EL (cell line): ENCODE data around the gene PARVA.
"Not testable (repeated sequence)": the region's sequence is repeated elsewhere in the genome, so short reads cannot be mapped to it uniquely, and the experiment has no call there.

Experiments used
- DNase-seq: peaks from one replicate; pipeline ENCODE4 v3.0.0-alpha.2; 2016

The PARVA gene

DNA sequence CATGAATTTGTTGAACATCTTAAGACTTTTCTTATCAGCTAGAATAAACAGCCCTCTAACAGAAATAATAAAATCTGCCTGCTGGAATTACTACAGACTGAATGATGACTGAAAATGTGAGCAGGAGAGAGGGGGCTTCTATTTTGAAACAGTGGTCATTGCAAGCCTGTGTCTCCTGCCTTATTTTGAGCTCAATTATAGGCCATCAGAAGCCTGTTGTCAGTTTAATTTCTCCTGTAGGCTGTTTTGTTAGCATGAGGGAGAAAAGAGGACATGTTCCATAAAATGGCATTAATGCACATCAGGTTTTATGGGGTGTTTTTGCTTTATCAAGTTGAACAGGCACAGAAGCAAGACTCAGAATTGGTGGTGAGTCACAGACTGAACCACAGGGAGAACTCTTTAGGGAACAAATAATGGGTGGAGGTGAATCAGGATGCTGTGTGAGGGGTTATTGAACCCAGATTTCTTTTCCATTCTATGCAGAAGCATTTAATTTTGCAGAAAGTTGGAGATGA lies 129.1 kb downstream of the PARVA start:
- DNase-seq = peak; percentile 47

DNA sequence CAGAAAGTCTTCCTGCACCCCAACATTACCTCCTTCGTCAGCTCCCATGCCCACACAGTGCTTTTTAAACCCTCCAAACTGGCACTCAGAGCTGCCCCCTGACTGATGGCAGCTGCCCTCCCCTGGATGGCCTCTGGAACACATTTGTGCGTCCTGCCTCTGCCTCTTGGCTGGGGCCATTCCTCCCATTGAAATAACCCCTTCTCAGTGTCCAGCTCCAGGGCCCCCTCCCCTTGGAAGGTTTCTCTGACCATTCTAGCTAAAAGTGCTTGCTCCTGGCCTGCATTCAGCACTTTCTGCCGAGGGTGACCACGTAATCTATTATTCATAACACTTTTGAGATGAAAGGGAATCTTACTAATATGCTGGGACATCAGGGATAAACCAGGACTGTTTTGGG lies 130.0 kb downstream of the PARVA start:
- DNase-seq = no peak

DNA sequence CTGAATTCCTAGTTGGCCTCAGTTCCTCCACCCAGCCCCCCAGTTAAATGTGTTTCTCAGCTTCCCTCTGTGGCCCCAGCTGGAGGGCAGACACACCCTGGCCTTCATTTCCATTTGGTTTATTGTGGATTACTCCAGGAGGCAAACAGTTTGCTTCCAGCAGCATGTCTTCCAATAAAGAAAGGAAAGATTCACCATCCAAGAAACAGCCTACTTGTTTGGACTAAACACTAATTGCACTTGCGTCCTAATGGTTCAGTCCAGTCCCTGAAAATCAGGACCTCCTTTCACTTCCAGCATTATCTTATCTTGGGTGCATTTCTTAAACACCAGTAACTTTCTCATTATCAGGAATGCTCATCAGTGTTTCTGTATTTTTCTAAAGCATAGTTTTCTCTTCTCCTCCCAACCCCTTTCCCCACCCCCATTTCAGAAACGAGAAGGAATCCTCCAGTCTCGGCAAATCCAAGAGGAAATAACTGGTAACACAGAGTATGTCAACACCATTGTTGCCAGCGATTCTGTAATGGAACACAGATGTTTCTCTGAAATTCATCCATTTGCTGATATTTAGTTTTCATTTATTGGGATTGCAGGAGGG lies 130.9 kb downstream of the PARVA start:
- peak; percentile 34 for DNase-seq

DNA sequence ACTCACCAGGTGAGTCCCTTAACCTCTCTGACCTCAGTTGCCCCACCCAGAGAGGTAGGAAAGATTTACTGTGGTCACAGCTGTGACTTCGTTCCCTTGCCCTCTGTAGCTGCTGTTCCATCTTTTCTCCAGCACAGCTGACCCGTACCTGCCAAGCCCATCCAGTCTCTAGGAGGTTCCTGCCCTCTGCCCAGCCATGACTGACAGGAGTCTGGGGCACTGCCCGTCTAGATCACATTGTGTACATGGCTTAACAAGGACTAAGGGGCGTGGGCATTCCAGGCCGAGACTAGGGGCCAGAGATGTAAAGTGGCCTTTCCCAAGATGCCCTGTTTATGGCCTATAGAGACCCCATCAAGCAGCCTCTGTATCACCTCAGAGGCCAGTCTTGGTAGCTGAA lies 132.0 kb downstream of the PARVA start:
- DNase-seq = no peak

DNA sequence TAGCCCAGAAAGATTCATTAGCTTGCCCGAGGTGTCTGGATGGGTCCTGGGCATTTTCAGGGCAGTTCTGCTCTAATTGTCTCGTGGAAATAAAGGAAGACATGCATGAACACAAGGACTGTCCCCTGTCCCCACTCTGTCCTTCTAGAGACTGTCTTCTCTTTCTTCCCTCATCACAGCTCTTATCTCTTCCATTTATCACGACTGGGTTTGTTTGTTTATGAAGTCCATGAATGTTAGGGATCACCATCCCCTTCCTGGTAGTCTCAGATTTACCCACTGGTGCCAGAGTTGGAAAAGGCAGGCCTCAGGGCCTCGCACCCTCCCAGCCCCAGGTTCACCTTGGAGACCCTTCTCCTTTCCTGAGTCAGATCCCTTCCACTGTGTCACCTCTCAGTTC lies 134.8 kb downstream of the PARVA start:
- no peak for DNase-seq

DNA sequence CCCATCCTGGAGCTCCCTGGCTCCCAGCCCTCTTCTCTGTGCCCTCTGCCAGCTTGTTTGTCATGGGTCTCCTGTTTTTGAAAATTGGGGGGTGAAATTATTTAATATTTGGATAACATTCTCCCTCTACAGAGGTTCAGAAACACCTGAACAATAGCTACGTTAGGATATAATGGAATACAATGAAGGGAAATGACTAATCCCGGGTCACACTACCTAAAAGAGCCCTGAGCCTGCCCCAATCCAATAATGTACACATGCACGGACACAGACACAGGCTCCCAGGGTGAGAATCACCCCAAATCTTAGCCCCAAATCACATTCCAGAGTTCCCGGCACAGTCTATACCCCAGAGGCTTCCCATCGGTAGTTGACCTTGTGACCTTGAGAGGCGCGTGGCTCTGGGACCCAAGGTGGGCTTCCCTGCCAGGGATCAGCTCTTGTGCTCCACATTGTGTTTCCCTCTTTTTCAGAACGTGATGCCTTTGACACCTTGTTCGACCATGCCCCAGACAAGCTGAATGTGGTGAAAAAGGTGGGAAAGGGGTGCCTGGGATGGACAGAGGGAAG lies 135.5 kb downstream of the PARVA start:
- no peak for DNase-seq

DNA sequence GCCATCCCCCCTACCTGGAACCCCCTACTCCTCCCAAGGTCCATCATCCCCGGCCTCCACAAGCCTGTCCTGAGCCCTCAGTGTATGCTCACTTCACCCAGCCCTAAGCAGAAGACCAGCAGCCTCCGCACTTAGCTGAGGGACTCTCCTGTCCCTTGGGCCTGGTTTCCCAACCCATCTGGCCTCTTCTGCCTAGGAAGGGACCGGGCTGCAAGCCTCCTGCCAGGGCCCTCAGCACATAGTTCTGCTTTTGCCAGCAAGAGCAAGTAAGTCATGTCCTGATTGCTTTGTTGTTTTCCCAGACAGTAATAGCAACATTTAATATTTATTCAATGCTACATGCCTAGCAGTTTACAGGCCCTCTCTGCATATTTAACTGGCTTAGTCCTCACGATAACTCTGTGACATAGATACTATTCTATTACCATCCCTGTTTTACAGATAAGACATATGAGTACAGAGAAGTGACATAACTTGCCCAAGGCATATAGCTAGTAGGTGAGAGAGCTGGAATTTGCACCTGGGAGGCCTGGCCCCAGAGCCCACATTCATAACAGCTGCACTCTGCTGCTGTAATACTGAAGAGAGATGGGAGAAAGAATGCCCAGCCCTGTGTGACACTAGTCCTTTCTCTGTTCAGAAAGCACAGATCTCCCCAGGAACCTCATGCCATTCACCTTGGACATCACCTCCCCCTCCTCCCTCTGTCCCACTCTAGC lies 139.2 kb downstream of the PARVA start:
- no peak for DNase-seq

DNA sequence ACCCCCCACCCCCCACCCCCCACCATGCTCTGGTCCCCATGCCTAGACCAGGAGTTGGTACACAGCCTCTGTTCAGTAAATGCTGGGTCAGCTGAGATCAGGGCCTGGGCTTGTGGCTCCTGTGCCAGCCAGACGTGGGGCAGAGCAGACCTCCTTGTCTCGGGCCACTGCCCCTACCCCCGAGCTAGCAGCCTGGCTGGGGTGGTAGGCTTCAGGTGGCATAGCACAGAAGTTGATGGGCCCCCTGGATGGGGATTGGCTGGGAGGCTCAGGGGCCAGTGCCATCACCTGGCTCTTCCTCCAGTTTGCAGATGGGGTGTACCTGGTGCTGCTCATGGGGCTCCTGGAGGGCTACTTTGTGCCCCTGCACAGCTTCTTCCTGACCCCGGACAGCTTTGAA lies 139.9 kb downstream of the PARVA start:
- no peak for DNase-seq

DNA sequence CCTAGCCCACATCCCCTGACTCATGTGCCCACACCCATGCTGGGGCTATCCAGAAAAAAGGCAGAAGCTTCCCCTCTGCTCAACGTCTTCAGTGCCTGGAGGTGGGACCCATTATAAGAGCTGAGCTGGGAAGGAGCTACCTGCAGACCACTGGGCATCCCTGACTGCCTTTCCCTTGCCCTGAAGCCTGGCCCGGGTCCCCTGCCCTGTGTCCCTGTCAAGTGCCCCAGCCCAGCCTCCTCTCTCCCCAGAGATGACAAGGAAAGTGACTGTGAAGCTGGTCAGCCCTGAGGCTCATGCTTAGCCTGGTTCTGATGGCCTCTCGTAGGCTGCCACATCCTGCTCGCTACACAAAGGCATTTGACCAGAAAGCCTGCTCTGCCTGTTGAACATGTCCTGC lies 140.4 kb downstream of the PARVA start:
- no peak for DNase-seq

DNA sequence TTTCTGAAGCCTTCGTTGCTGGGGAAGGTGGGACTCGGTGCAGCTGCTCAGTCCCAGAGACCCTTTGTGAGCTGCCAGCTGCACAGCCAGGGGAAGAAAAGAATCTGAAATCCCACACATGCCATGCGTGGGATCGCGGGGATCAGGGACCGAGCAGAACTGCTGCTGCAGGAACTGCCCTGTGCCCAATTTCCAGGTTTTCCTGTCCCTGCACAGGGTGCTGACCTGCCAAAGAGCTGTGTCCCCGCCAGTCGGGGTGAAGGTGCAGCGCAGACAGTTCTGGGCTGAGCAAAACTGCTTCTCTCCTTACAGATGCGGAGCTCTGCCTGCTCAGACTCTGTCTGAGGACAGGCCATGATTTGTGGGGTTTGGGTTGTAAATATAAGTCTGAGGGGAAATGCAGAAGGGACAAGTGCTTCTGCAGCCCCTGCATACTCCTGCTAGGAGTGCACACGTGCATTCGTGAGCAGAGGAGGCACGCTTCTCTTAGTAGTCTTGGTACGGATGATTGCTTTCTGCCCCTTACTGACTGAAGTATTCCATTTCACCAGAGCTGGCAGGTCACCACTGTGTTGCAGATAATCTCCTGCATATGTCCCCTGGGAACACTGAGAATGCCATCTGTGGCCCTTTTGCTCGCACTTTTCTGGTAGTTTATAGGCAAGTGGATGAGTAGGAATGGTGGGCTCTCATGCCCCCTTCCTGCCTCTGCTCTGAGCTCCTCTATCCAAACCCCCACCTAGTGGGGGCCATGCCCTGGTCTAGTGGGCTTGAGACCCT lies 141.4 kb downstream of the PARVA start:
- no peak for DNase-seq

DNA sequence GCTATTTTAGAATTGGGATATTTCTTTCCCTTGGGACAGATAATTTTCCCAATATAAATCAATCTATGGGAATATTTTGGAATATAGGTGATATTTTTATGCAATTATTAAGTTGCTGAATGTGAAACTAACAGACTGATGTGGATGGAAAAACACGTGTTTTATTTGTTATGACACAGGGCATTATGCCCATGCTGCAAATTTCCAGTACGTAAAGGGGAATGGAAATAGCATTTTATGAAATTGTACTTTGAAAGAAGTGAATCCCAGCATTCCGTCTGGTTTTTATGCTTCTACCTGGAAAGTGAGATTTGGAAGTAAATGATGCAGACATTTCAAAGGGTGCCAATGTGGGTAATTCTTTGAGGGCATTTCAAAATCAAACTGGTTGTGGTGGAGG lies 142.7 kb downstream of the PARVA start:
- DNase-seq = no peak

DNA sequence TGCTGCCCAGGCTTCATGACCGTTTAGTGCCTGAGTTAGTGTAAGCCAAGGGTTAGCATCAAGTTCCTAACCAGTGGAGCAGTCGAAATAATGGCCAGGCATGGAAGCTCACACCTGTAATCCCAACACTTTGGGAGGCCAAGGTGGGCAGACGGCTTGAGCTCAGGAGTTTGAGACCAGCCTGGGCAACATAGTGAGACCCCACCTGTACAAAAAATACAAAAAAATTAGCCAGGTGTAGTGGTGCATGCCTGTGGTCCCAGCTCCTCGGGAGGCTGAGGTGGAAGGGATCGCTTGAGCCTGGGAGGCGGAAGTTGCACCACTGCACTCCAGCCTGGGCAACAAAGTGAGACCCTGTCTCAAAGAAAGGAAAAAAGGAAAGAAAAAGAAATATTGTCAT lies 143.2 kb downstream of the PARVA start:
- DNase-seq = not testable (repeated sequence)

DNA sequence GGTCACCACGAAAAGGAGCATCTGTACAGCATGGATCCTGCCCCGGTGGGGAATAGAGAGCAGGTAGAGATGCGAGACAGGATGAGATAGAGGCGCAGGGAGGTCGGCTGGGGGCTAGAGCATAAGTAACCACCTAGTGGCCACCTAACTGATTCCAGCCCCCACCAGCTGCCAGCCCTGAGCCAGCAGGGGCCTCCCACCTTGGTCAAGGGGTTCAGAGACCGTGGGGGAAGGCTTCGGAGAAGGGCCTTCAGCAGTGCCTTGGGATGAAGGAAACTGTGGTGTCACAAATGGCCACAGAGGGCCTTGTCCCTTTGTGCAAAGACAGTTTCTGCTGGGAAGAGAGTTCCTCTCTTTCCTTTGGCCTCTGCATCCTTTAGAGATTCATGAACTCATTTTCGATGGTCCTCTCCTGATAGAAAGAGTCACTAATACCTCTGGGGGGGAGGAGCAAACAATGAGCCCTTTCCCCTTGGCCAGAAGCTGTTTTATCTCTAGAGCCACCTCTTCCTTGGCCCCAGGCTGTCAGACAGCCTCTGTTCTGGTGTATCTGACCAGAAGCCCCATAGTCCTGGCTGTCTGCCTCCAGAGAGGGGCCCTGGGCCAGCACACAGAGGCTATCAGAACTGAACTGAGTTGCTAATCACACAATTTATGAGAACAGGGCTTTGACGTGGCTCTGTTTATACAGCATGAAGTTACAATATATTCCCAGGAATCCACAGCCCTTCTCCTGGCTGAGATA lies 146.0 kb downstream of the PARVA start:
- no peak for DNase-seq

DNA sequence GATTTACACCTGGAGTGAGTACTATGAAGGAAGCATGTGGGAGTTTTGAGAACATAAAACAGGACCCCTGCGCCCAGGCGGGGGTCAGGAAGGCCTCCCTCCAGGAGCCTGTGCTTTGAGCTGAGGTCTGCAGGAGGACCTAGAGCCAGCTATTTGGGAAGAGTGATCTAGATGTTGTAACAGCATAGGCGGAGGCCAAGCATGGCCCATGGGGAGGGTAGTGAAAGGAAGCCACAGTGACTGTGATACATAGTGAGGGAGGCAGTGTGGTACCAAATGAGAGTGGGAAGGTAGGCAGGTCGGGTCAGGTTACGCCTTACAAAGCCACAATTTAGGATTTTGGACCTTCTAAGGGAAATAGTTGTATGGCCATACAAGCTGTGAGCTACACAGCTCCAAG lies 147.5 kb downstream of the PARVA start:
- DNase-seq = no peak

DNA sequence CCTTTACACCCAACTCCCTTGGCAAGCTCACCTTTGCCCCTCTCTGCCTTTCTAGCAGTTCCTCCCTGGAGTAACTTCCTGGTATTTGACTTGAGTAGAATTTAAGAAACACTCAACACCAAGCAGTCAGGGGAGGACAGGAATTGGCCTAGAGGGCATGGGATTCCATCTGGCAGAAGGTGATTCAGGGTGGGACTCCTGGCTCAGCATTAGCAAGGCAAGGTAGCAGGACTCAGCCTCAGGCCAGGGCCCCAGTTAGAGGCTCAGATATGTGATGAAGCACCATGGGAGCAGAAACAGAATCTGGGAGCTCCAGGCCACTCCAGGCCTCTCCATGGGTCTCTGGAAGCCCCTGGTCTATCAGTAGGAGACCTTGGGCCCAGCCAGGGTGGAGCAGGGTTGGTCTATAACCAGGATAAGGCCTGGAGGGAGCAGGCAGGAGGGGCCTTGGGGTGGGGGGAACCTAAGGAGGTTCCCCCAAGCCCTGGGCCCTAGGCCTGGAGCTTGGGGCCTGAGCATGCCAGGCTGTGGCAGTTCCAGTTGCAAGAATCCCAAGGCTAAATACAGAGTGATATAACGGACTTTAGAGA lies 148.2 kb downstream of the PARVA start:
- no peak for DNase-seq

DNA sequence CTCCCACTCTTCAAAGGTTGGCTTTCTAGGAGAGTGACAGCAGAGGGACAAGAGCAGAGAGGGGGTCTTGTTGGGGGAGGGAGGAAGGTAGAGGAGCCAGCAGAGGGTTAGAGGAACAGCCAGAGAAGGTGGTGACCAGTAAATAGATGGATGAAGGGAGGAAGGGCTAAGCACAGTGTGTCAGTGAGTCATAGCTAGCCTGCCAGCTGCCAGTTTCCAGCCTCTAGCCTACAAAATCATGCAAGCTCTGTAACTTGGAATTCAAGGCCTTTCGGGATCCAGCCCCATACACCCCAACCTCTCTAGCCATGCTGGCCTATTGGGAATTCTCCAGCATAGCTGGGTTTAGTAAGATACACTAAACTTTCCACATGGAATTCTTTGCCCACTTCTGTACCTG lies 149.4 kb downstream of the PARVA start:
- peak; percentile 71 for DNase-seq

DNA sequence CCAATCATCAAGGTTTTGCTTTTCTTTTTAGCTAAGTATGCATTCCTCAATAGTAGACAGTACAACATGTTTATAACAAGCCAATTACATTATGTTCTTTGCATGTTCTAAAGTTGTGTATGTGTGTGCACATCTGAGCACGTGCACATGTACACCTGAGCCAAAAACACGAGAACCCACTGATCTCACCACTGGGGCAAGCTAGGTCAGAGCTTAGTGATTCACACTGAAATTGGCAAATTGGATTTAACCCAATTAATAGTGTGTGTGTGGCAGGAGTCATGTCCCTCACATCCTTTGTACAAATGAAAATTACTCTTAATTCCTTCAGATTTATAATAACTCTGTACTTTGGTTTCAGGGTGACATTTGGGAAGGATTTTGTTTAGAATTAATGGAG lies 151.1 kb downstream of the PARVA start:
- no peak for DNase-seq

DNA sequence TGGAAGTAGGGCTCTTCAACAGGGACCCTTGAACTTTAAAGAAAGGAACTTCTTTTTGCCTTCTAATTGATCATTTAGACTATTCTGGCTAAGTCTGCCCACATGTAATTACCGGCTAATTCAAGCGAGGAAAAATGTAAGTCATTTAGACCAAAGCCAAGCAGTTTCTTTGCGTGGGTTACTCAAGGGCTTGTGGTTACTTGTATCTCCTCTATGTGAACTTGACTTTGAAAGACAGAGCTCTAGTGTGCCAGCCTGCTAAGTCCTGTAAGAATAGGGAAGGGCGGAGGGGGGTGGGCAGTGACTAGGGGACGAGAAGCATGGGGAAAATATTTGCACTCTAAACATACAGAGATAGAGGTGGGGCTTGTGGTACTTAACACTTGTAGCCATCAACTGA lies 151.7 kb downstream of the PARVA start:
- DNase-seq = no peak

DNA sequence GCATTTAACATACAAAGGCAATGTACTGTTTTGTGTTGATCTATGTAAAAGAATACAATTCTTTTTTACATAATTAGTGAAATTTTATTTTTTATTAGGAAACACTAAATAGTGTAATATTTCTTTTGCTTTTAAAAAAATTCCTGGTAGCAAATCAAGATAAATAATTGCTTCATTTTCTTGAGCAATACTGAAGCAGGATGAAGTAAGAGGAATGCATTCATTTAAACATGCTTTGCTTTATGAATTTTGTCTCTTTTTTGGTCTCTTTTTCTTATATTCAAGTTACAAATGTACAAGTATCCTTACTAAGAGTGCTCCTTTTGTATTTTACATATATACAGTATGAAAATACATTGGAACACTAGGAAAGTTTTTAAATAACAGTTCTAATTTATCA lies 152.4 kb downstream of the PARVA start:
- DNase-seq = no peak

DNA sequence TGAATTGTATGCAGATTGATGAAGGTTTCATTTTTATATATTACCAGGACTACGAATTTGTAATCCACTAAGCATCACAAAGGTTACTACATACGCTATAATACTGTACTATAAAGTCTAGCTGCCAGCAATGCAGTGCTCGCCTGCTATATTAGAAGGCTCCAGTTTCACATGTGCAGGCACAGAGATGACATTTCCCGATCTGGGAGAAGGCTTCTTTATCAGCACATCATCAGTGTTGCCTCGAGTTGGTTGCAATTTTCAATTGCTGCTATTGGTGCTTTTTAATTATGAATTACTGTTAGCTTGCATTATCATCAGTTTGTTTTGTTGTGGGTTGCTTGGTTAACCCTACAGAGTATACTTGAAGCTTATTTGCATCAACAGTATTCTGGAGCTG lies 153.6 kb downstream of the PARVA start:
- no peak for DNase-seq

DNA sequence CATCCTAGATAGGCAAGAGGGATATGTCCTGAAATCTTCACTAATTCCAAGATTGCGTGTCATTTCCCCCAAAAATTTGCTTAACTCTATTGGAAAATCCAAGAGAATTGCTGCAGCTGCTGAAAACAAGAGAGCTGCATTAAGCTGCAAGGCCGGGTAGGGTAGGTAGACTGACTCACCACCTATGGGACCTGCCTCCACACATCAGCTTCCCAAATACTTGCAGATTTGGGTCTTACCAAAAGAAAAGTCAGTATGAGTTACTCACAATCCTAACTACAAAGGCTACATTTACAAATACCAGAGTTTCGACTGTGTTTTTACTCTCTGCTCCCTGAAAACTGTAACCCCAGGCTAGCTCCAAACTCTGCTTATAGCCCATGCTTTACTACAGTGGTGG lies 154.3 kb downstream of the PARVA start:
- no peak for DNase-seq

DNA sequence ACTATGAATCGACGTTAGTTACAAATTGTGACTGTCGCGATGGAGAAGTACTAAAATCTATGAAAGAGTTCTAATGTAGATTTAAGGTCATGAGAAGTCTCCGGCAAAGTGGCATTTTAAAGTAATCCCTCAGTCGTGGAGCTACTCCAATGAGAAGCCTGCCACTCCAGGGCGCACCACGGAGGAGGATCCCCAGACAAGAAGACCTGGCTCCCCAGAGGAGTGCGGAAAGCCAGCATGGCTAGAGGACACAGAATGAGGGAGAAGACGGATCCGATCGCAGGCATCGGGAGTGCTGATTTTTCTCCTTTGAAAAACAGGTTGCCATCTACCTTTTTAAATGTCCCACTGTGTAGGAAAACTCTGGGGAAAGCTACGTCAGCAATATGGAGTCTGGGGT lies 155.2 kb downstream of the PARVA start:
- DNase-seq = no peak

DNA sequence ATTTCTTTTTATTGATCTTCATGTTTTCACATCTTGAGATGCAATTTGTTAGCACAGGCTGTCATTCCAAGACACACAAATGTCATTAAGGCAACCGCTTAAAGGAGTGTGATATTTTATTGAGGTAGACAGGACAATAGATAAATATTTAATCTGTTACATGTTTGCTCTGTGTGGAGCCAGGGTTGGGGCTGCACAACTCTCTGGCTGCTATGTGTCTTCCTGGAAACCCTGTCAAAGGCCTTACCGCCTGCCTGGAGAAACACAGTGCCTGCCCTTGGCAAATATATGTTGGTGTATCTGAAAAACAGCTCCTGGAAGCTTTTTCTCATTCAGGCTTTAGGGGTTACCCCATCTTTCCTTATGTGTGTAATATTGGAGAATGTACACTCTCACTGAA lies 157.2 kb downstream of the PARVA start:
- no peak for DNase-seq
